PC-3 (cell line): ENCODE data around the gene MMP24OS.

Experiments
- EZH2 ChIP-seq: fragments of 300-600 bp; sonication (generic); IDR thresholded peaks from one replicate; pipeline ENCODE4 v1.6.1; 2017; ENCODE audit warnings: antibody characterized with exemption, mild to moderate bottlenecking, low read length; ENCODE audit not compliant: unreplicated experiment
- EZH2phosphoT487 ChIP-seq: fragments of 300-600 bp; sonication (generic); IDR thresholded peaks from 2 replicates; pipeline ENCODE4 v1.6.1; 2018; ENCODE audit warnings: mild to moderate bottlenecking, antibody characterized with exemption, low read length, borderline replicate concordance
- TF ChIP-seq, protein P1 (sequence below): fragments of 300-600 bp; sonication (generic); conservative IDR thresholded peaks from 2 replicates; pipeline ENCODE4 v1.5.1; 2017; ENCODE audit warnings: antibody characterized with exemption, low read depth, mild to moderate bottlenecking, low read length

DNA sequence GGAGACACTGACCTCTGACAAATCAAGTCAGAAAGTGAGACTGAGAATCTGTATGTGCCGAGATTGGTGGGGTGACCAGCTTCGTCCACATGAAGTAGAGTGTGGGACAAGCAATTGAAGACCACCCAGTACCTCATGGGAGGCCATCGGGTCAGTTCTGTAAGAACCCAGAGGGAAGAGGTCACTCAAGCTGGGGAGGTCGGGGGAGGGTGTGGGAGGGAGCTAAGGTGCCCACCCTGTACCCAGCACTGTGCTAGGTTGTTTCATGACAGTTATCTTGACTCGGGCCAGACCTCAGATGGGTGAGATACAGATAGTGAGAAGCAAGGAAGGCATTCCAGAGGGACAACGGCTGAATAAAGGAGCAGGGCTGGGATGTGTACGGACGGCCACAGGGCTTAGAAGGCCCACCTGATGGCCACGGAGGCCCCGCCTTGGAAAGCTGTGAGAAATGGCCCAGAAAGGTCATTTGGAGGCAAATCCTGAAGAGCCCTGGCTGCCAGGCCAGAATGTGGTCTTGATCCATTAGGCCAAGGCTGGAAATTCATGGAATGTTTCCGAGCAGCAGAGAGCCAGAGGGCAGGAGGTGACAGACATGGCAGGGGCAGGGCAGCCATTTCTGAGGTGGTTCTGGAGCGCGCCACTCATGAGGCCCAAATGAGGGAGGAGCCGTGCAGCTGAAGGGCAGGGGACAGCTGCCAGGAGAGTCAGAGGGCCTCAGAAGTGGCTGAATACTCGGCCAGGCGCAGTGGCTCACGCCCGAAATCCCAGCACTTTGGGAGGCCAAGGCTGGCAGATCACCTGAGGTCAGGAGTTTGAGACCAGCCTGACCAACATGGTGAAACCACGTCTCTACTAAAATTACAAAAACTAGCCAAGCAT lies 7.7 kb downstream of the MMP24OS start:
- TF ChIP-seq, protein P1, sequence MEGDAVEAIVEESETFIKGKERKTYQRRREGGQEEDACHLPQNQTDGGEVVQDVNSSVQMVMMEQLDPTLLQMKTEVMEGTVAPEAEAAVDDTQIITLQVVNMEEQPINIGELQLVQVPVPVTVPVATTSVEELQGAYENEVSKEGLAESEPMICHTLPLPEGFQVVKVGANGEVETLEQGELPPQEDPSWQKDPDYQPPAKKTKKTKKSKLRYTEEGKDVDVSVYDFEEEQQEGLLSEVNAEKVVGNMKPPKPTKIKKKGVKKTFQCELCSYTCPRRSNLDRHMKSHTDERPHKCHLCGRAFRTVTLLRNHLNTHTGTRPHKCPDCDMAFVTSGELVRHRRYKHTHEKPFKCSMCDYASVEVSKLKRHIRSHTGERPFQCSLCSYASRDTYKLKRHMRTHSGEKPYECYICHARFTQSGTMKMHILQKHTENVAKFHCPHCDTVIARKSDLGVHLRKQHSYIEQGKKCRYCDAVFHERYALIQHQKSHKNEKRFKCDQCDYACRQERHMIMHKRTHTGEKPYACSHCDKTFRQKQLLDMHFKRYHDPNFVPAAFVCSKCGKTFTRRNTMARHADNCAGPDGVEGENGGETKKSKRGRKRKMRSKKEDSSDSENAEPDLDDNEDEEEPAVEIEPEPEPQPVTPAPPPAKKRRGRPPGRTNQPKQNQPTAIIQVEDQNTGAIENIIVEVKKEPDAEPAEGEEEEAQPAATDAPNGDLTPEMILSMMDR = no peak
- TF ChIP-seq EZH2phosphoT487 = no peak
- TF ChIP-seq EZH2 = no peak
